SU-DHL-6 (cell line): Measurements from ENCODE around the gene KIF21B.

ENCODE experiments used
- CTCF ChIP-seq: fragments of 200-600 bp; sonication (generic); IDR thresholded peaks from one replicate; pipeline ENCODE4 v1.5.1; 2017; ENCODE audit warnings: antibody characterized with exemption, mild to moderate bottlenecking, low read length, moderate library complexity; ENCODE audit not compliant: insufficient read depth, poor library complexity, severe bottlenecking
- EZH2phosphoT487 ChIP-seq: fragments of 200-600 bp; sonication (generic), shearing (Covaris generic); conservative IDR thresholded peaks from 2 replicates; pipeline ENCODE4 v1.6.1; 2018; ENCODE audit warnings: mild to moderate bottlenecking, antibody characterized with exemption, low read length, moderate library complexity, mixed read lengths

- TF ChIP-seq CTCF (no peak), EZH2phosphoT487 (no peak)
These were observed 52.0 kb downstream of the KIF21B start for GRCh38 chr1:200971428-200971903.
